ENCODE measurements around the gene LRMDA.

LRMDA gene

DNA sequence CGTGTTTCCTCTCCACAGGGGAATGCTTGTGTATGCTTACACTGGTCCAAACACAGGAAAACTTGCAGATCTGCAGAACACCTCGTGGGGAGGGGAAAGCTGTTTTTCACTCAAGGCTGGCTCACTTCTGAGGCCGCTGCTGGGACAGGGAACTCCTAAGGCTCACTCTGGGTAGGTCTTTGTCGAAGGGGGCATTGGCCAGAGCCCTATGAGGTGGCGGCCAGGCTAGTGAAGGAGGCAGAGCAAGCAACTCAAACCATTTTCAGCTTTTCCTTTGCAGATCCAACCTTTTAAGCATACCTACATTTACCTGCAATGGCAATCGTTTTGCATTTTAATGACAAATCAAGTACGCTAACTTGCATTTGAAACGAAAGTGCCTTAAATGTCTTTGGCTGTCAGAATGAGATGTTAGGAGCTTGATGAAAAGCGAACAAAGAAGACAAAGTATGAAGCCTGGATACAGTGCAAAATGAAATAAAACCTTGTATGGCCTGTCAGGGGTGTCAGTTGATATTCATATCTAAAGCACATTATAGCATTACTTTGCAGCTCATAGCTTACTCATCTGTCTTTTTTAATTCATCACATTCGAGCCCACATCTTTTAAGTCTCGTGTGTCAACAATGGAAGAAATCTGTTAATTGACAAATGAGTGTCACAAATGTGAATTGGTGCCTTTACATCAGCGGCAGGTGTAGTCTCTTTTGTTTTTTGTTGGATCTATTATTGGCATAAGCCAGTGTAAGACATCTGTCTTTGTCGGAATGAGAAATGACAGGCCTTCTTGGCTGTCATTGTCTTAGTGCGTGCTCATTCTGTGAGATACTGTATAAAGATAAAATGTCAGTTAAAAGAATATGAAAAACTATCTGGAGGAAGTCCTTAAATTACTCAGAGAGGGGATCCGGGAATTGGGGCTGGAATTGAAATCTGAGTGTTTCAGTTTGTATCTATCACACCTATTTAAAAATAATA is 30.5 kb downstream of the LRMDA start:
- H3K27me3 ChIP-seq: no peaks in the 10 kb centered on the region
- no peaks in the 10 kb centered on the region for H3K4me1 ChIP-seq
- intact Hi-C loops (cut with DNase I; ENCODE audit: low total_unique reads): no loop called here
- TF ChIP-seq, protein P1, sequence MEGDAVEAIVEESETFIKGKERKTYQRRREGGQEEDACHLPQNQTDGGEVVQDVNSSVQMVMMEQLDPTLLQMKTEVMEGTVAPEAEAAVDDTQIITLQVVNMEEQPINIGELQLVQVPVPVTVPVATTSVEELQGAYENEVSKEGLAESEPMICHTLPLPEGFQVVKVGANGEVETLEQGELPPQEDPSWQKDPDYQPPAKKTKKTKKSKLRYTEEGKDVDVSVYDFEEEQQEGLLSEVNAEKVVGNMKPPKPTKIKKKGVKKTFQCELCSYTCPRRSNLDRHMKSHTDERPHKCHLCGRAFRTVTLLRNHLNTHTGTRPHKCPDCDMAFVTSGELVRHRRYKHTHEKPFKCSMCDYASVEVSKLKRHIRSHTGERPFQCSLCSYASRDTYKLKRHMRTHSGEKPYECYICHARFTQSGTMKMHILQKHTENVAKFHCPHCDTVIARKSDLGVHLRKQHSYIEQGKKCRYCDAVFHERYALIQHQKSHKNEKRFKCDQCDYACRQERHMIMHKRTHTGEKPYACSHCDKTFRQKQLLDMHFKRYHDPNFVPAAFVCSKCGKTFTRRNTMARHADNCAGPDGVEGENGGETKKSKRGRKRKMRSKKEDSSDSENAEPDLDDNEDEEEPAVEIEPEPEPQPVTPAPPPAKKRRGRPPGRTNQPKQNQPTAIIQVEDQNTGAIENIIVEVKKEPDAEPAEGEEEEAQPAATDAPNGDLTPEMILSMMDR (IDR thresholded peaks at IDR 0.05): no peak
- H3K36me3 ChIP-seq: no peaks in the 10 kb centered on the region
- no peak overlapping the region for H3K27ac ChIP-seq
- no peak overlapping the region for H3K4me3 ChIP-seq
- DNase-seq: no peak
- H3K9me3 ChIP-seq: no peaks in the 10 kb centered on the region

DNA sequence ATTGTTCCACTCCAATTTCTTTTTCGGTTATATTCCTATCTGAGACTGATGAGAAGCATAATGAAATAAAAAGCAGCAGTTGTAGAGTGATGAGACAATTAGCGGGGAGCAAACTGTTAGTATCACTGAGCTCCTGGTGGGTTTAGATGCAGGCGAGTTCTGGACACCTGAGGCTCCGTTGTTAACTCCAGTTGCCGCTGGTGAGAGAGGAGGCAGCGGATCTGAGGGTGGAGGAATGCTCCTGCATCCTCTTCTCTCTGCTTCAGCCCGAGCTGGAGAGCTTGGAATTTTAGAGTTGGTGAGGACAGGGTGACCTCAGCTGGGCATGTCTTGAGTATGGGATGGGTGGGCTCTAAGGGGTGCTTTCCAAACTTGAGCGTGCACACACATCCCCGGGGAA is 31.4 kb downstream of the LRMDA start:
- H3K4me1 ChIP-seq: no peaks in the 10 kb centered on the region
- TF ChIP-seq, protein P1 (IDR thresholded peaks at IDR 0.05): no peak
- no peaks in the 10 kb centered on the region for H3K36me3 ChIP-seq
- no peak for DNase-seq
- intact Hi-C loops (cut with DNase I; ENCODE audit: low total_unique reads): no loop called here
- H3K27ac ChIP-seq: no peak overlapping the region
- H3K4me3 ChIP-seq: no peak overlapping the region
- no peaks in the 10 kb centered on the region for H3K9me3 ChIP-seq
- H3K27me3 ChIP-seq: no peaks in the 10 kb centered on the region

DNA sequence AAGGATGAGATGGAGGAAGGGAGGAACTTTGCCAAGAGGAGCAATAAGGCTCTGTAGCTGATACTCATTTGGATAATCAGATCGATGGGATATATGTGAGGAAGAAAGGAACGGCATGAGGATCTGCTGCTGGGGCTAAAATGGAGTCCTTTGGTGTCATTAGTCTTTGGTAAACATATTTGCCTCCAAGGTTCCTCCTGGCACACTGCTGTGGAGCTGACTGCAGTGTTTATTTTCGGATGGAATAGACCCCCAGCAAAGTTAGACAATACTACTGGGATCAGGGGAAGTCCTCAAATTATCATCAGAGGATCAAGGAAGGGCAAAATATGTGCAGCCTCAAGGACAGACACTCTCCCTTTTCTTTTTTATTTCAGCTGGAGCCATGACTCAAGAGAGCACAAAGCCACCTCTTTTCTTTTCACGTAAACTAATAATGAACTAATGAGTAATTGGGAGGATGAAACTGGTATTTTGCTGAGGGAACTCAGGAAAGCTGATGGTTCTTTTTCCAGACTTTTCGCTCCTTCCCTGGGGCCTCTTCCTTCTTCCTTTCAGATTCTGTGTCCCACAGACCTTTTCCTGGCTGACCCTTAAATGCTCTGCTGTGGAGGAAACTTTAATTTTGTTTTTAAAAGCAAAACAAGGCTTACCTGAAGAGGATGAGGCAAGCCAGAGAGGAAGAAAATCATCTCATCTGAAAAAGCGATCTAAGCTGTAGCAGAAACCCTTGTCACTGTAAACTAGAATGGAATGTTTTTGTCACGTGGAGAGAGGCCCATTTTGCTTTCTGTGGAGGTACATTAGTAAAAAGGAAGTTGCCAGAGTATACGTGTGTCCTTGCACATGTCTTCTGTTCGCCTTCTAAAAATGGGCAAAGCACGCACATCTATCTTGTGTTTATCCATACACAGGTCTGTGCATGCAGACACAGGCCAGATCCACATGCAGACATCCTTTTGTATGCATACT is 33.3 kb downstream of the LRMDA start:
- Histone ChIP-seq H3K27ac (no peak overlapping the region), H3K36me3 (no peaks in the 10 kb centered on the region), H3K9me3 (no peaks in the 10 kb centered on the region), H3K27me3 (no peaks in the 10 kb centered on the region), H3K4me3 (no peak overlapping the region), H3K4me1 (peaks cover 0 to 17% (median 14%) of the 10 kb centered on the region in 4 donors)
- TF ChIP-seq, protein P1 (IDR thresholded peaks at IDR 0.05): no peak
- DNase-seq: no peak
- intact Hi-C loops (cut with DNase I; ENCODE audit: low total_unique reads): no loop called here

DNA sequence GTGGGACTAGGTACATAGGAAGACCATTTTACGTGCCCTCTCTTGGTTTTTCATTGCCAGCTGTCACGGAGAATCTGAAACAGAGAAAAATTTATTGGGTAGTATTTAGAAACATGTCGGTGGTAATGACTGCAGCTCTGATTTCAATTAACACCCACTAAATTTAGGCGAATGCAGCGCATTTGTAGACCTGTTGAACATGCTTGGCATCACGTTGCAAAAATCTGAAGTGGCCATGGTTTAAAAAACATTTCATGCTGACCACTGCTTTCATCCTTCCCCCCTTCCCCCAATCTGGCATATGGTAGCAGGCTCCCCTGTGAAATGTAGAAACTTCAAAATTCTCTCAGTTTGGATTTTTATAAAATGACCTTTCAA is 34.0 kb downstream of the LRMDA start:
- peaks cover 0 to 23% (median 18%) of the 10 kb centered on the region in 4 donors for H3K4me1 ChIP-seq
- TF ChIP-seq, protein P1 (IDR thresholded peaks at IDR 0.05): no peak
- no peak overlapping the region for H3K27ac ChIP-seq
- no peaks in the 10 kb centered on the region for H3K27me3 ChIP-seq
- no peaks in the 10 kb centered on the region for H3K36me3 ChIP-seq
- no peak overlapping the region for H3K4me3 ChIP-seq
- no peak for DNase-seq
- no peaks in the 10 kb centered on the region for H3K9me3 ChIP-seq
- intact Hi-C loops (cut with DNase I; ENCODE audit: low total_unique reads): no loop called here

DNA sequence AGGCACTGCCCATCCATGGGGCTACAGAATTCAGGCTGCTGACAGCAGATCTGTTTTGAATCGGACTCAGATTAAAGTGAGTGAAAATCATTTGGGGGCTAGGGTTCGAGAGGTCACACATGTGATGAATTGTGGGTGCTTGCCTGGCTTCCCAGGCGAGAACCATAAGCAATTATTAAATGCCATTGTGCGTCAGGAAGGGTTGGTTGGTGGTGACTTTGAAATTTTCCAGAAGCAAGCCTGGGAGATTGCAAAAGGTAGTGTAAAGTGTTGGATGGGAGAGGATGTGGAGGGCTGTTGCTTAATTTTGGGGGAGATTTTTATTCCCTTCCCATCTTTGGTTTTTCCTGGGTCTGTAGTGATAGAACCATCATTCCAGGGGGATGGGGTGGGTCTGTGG is 34.6 kb downstream of the LRMDA start:
- H3K4me3 ChIP-seq: no peak overlapping the region
- H3K9me3 ChIP-seq: no peaks in the 10 kb centered on the region
- intact Hi-C loops (cut with DNase I; ENCODE audit: low total_unique reads): no loop called here
- no peak overlapping the region for H3K27ac ChIP-seq
- no peaks in the 10 kb centered on the region for H3K27me3 ChIP-seq
- no peak for DNase-seq
- peaks cover 0 to 29% (median 21%) of the 10 kb centered on the region in 4 donors for H3K4me1 ChIP-seq
- TF ChIP-seq, protein P1 (IDR thresholded peaks at IDR 0.05): no peak
- H3K36me3 ChIP-seq: no peaks in the 10 kb centered on the region

Data from tibial artery (tissue), 4 donors.